ENCODE results near the gene SLC5A2. TPM values are rescaled to one million over a fixed set of nuclear protein-coding genes. Genes with fewer than 3 reads are reported as not detected.

SLC5A2 gene
- total RNA-seq, 1 donor from 2014 or later: not detected

DNA sequence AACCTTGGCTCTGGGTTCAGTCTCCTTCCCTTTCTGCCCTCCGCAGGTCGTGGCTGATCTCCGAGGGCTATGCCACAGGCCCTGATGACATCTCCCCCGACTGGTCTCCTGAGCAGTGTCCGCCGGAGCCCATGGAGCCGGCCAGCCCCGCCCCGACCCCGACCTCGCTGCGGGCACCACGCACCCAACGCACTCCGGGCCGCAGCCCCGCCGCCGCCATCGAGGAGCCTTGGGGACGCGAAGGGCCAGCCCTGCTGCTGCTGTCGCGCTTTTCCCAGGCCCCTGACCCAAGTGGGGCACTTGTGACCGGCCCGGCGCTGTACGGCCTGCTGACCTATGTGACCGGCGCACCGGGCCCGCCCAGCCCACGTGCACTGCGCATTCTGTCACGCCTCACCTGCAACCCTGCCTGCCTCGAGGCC is 18.6 kb upstream of the SLC5A2 start:
- Mint-ChIP-seq H3K9me3 (no peaks in the 10 kb centered on the region), H3K36me3 (ENCODE audit: low read depth) (peaks cover 26% of the 10 kb centered on the region), H3K27ac (no peak overlapping the region), H3K4me3 (ENCODE audit: low read depth) (no peak overlapping the region), H3K27me3 (ENCODE audit: low read depth) (no peaks in the 10 kb centered on the region), H3K4me1 (ENCODE audit: low read depth) (peaks cover 17% of the 10 kb centered on the region)
- no peak for DNase-seq (ENCODE audit: low spot score)
- intact Hi-C loops (cut with micrococcal nuclease): no loop called here

DNA sequence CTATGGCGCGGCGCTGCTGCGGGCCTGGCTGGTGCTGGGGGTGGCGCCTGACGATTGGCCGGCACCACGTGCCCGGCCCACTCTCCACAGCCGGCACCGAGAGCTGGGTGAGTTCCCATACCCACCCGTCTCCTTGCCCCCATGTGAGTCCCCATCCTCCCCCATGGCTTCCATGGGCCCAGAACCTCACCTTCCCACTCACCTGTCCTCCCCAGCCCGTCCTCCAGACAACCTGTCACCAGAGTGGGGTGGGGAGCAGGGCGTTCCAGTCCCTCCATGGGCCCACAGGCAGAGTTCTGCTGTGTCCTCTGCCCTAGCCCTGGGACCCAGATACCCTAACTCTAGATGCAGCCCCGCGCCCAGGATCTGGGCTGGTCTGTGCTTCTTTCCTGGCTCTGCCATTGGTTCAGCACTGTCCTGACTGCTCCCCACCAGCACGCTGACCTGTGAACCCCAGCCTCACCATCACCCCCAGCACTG is 18.1 kb upstream of the SLC5A2 start:
- H3K4me1 Mint-ChIP-seq (ENCODE audit: low read depth): peaks cover 17% of the 10 kb centered on the region
- H3K4me3 Mint-ChIP-seq (ENCODE audit: low read depth): no peak overlapping the region
- H3K9me3 Mint-ChIP-seq: no peaks in the 10 kb centered on the region
- peaks cover 26% of the 10 kb centered on the region for H3K36me3 Mint-ChIP-seq (ENCODE audit: low read depth)
- DNase-seq (ENCODE audit: low spot score): no peak
- no peaks in the 10 kb centered on the region for H3K27me3 Mint-ChIP-seq (ENCODE audit: low read depth)
- intact Hi-C loops (cut with micrococcal nuclease): no loop called here
- no peak overlapping the region for H3K27ac Mint-ChIP-seq

DNA sequence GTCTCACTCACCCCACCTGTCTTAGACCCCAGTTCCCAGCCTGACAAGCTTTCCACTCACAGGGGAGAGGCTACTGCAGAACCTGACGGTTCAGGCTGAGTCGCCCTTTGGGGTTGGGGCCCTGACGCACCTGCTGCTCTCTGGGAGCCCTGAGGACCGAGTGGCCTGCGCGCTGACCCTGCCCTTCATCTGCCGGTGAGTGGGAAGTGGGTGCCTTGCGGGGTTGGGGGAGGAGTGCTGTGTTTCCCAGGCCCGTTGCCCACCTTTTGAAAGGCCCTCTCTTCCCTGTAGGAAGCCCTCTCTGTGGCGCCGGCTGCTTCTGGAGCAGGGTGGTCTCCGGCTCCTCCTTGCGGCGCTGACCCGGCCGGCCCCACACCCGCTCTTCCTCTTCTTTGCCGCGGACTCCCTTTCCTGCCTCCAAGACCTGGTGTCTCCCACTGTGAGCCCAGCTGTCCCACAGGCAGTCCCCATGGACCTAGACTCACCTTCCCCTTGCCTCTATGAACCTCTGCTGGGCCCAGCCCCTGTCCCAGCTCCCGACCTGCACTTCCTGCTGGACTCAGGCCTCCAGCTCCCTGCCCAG is 17.0 kb upstream of the SLC5A2 start:
- H3K4me1 Mint-ChIP-seq (ENCODE audit: low read depth): peaks cover 10% of the 10 kb centered on the region
- intact Hi-C loops (cut with micrococcal nuclease): no loop called here
- no peak overlapping the region for H3K27ac Mint-ChIP-seq
- H3K9me3 Mint-ChIP-seq: no peaks in the 10 kb centered on the region
- no peak overlapping the region for H3K4me3 Mint-ChIP-seq (ENCODE audit: low read depth)
- H3K27me3 Mint-ChIP-seq (ENCODE audit: low read depth): peaks cover 5% of the 10 kb centered on the region
- H3K36me3 Mint-ChIP-seq (ENCODE audit: low read depth): peaks cover 26% of the 10 kb centered on the region
- no peak for DNase-seq (ENCODE audit: low spot score)

DNA sequence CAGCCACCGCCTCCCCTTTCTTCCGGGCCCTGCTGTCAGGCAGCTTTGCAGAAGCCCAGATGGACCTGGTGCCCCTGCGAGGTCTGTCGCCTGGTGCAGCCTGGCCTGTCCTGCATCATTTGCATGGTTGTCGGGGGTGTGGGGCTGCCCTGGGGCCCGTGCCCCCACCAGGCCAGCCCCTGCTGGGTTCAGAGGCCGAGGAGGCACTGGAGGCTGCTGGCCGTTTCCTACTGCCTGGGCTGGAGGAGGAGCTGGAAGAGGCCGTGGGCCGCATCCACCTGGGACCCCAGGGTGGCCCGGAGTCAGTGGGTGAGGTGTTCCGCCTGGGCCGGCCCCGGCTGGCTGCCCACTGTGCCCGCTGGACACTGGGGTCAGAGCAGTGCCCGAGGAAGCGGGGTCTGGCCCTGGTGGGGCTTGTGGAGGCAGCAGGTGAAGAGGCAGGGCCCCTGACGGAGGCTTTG is 16.5 kb upstream of the SLC5A2 start:
- H3K27me3 Mint-ChIP-seq (ENCODE audit: low read depth): peaks cover 10% of the 10 kb centered on the region
- no peak overlapping the region for H3K27ac Mint-ChIP-seq
- H3K4me3 Mint-ChIP-seq (ENCODE audit: low read depth): no peak overlapping the region
- no peaks in the 10 kb centered on the region for H3K9me3 Mint-ChIP-seq
- peaks cover 10% of the 10 kb centered on the region for H3K4me1 Mint-ChIP-seq (ENCODE audit: low read depth)
- no peak for DNase-seq (ENCODE audit: low spot score)
- intact Hi-C loops (cut with micrococcal nuclease): no loop called here
- peaks cover 26% of the 10 kb centered on the region for H3K36me3 Mint-ChIP-seq (ENCODE audit: low read depth)

DNA sequence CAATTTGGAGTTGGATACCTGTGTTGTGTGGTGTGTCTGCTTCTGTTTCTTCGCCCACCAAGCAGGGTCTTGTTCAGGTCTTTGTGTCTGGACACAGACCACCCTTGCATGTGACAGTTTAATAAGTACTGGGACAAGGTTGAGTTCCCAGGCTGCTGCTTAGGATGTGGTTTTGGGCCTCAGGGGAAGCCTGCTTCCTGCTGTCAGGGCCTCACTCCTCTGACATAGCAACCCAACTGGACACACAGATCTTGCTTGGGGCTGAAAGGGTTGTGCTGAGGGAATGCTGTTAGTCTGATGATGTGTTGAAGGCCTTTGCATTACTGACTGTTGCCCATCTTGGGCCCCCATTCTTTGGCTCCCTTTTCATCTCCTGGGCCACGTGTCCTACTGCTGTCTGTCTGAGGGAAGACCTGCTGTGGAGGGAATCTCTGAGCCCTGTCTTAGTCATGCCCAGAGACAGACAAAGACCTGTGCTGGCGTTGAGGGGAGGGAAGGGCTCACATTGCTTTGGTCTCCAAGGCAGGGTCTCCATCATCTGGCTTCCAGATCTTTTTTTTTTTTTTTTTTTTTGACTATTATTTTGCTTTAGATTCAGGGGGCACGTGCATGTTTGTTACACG is 15.7 kb upstream of the SLC5A2 start:
- Mint-ChIP-seq H3K4me1 (ENCODE audit: low read depth) (peaks cover 10% of the 10 kb centered on the region), H3K36me3 (ENCODE audit: low read depth) (peaks cover 26% of the 10 kb centered on the region), H3K27ac (no peak overlapping the region), H3K27me3 (ENCODE audit: low read depth) (peaks cover 13% of the 10 kb centered on the region), H3K9me3 (no peaks in the 10 kb centered on the region), H3K4me3 (ENCODE audit: low read depth) (no peak overlapping the region)
- intact Hi-C loops (cut with micrococcal nuclease): no loop called here
- no peak for DNase-seq (ENCODE audit: low spot score)

DNA sequence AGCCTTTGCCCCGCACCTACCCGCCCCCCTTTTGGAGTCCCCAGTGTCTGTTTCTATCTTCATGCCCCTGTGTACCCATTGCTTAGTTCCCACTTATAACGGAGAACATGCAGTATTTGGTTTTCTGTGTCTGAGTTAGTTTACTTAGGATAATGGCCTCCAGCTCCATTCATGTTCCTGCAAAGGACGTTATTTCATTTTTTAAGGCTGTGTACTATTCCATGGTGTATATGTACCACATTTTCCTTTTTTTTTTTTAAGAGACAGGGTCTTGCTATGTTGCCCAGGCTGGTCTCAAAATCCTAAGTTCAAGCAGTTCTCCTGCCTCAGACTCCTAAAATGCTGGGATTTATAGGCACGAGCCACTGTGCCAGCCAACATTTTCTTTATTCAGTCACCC is 15.1 kb upstream of the SLC5A2 start:
- peaks cover 18% of the 10 kb centered on the region for H3K27me3 Mint-ChIP-seq (ENCODE audit: low read depth)
- intact Hi-C loops (cut with micrococcal nuclease): no loop called here

DNA sequence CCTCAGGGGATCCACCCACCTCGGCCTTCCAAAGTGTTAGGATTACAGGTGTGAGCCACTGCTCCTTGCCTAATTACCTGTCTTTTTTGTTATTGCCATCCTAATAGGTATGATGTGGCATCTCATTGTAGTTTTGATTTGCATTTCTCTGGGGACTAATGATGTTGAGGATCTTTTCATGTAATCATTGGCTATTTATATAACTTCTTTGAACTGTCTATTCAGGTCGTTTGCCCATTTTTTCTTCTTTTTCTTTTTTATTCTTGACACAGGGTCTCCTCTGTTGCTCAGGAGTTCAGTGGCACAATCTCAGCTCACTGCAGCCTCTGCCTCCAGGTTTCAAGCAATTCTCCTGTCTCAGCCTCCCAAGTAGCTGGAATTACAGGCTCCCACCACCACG is 12.3 kb upstream of the SLC5A2 start:
- Mint-ChIP-seq H3K27me3 (ENCODE audit: low read depth) (peaks cover 27% of the 10 kb centered on the region), H3K4me1 (ENCODE audit: low read depth) (peaks cover 10% of the 10 kb centered on the region), H3K36me3 (ENCODE audit: low read depth) (peaks cover 12% of the 10 kb centered on the region), H3K4me3 (ENCODE audit: low read depth) (no peak overlapping the region), H3K9me3 (no peaks in the 10 kb centered on the region), H3K27ac (no peak overlapping the region)
- intact Hi-C loops (cut with micrococcal nuclease): no loop called here
- DNase-seq (ENCODE audit: low spot score): no peak

More for the DNA sequence above, 15.1 kb upstream of the SLC5A2 start:
- Mint-ChIP-seq H3K36me3 (ENCODE audit: low read depth) (peaks cover 23% of the 10 kb centered on the region), H3K27ac (no peak overlapping the region), H3K4me3 (ENCODE audit: low read depth) (no peak overlapping the region), H3K4me1 (ENCODE audit: low read depth) (peaks cover 10% of the 10 kb centered on the region), H3K9me3 (no peaks in the 10 kb centered on the region)
- DNase-seq (ENCODE audit: low spot score): no peak

DNA sequence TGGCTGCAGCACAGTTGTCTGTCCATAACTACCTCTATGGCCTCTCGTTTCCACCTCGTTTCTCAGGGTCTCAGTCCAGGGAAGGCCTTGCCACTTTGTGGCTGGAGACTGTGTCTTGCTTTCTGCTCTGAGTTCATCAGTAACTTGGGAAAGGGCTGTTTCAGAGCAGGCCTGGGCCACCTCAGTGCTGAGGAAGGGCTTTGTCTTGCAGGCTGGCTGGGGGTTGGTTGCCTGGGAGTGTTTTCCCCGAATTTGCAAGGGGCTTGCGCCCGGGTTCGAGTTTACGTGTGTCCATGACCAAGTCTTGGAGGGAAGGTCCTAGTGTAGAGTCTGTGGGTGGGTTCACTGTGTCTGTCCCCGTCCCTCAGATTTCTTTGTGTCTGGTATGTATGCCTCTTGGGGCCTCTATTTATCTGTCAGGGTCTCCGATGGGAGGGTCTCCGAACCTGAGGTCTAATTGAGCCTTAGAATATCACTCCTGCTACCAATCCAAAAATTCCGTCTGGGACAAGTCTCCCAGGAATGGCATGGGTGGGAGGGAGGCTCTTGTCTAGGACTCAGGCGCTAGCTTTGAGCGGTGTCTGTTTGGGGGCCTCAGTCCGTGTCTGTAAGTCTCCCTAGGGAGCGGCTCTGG is 11.6 kb upstream of the SLC5A2 start:
- intact Hi-C loops (cut with micrococcal nuclease): no loop called here
- H3K4me3 Mint-ChIP-seq (ENCODE audit: low read depth): peak overlapping the region; percentile 11

DNA sequence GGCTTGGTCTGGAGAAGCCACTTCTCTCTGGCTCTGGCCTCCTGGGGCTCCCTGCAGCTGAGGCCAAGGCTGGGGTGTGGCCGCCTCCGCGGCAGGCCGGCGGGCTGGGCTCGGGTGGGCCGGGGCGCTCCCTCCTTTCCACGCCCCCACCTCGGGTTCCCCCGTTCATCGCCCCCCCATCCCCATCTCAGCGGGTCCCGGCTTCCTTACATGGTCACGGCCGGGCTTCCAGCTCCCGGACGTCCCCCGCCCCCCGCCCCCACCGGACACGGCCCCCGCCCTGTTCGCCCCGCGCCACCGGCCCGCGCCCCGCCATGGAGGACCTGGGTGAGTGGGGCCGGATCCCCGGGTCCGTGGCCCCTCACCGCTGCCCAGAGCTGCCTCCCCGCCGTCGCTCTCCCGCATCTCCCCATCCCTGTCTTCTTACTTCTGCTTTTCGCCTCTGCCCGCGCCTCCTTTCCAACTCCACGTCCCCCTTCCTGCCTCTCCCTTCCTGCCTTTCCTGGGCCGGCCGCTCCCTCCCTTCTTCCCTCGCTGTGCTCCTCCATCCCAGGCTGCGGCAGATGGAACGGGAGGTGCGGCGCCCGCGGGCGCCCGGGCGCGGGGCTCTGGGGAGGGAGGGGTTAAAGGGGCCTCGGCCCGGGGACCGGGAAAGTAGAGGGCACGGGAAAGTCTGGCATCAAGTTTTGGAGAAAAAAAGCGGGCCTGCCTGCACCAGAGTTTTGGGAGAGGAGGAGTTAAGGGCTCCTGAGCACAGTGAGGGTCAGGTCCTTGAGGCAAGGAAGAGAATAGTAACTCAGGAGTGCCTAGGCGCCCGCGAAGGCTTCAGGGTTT is 10.8 kb upstream of the SLC5A2 start, which contains the start of gene TGFB1I1:
TSS of gene TGFB1I1 (plus strand) at position 278 of the 834 bp plus-strand sequence. CDS start at position 315, 37 bp downstream.
- H3K27me3 Mint-ChIP-seq (ENCODE audit: low read depth): peaks cover 34% of the 10 kb centered on the region
- no peak for DNase-seq (ENCODE audit: low spot score)
- H3K27ac Mint-ChIP-seq: no peak within 1 kb of the TSS
- intact Hi-C loops (cut with micrococcal nuclease): no loop called here
- H3K36me3 Mint-ChIP-seq (ENCODE audit: low read depth): peaks cover 3% of the 10 kb centered on the region
- H3K4me3 Mint-ChIP-seq (ENCODE audit: low read depth): peak within 1 kb of the TSS; percentile 56
- H3K9me3 Mint-ChIP-seq: no peaks in the 10 kb centered on the region
- H3K4me1 Mint-ChIP-seq (ENCODE audit: low read depth): peaks cover 13% of the 10 kb centered on the region

More for the DNA sequence above, 11.6 kb upstream of the SLC5A2 start:
- no peak for DNase-seq (ENCODE audit: low spot score)
- H3K9me3 Mint-ChIP-seq: no peaks in the 10 kb centered on the region
- peaks cover 33% of the 10 kb centered on the region for H3K27me3 Mint-ChIP-seq (ENCODE audit: low read depth)
- H3K27ac Mint-ChIP-seq: no peak overlapping the region
- H3K36me3 Mint-ChIP-seq (ENCODE audit: low read depth): peaks cover 8% of the 10 kb centered on the region
- peaks cover 14% of the 10 kb centered on the region for H3K4me1 Mint-ChIP-seq (ENCODE audit: low read depth)

DNA sequence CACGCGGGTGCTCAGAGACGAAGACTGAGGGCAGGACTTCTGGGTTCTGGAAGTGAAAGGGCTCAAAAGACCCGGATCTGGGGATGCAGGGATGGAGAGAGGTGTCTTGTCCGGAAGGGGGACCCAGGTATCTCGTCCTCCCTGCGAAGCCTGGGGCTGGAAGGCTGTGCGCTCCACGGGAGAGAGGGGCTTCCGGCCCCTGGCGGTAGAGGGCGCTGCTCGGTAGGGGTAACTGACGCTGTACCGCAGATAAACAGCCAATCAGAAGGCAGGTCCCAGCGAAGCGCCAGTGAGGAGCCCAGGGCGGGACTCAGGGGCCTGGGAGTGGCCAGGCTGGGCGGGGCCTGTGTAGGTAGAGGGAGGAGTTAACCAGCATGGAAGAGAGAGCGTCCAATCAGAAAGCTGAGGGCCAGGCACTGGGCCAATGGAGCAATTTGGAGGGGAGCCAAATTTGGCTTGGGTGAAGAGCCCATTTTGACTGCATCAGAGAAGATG is 10.2 kb upstream of the SLC5A2 start:
- intact Hi-C loops (cut with micrococcal nuclease): no loop called here
- Mint-ChIP-seq H3K4me3 (ENCODE audit: low read depth) (peak overlapping the region; percentile 26), H3K4me1 (ENCODE audit: low read depth) (peaks cover 10% of the 10 kb centered on the region), H3K36me3 (ENCODE audit: low read depth) (no peaks in the 10 kb centered on the region), H3K27ac (no peak overlapping the region), H3K9me3 (no peaks in the 10 kb centered on the region), H3K27me3 (ENCODE audit: low read depth) (peaks cover 34% of the 10 kb centered on the region)
- no peak for DNase-seq (ENCODE audit: low spot score)

DNA sequence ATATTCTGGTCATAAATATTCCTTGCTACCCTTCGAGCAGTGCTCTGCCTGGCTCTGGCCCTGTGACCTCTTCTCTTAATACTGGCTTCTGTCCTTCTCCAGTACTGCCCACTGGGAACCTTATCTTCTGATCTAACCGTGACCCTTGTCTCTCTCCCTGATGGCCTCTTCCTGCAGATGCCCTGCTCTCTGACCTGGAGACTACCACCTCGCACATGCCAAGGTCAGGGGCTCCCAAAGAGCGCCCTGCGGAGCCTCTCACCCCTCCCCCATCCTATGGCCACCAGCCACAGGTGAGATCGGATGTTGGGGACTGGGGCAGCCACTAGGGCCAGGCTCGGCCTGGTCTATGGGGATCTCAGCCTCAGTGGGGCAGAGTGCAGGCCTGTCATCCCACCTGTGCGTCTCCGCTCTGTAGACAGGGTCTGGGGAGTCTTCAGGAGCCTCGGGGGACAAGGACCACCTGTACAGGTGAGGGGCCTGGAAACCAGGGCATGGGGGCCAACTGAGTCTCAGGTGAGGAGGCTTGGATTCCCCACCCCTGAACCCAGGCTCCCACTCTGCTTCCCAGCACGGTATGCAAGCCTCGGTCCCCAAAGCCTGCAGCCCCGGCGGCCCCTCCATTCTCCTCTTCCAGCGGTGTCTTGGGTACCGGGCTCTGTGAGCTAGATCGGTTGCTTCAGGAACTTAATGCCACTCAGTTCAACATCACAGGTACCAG is 9.5 kb upstream of the SLC5A2 start:
- intact Hi-C loops (cut with micrococcal nuclease): no loop called here
- Mint-ChIP-seq H3K4me3 (ENCODE audit: low read depth) (no peak overlapping the region), H3K36me3 (ENCODE audit: low read depth) (no peaks in the 10 kb centered on the region), H3K27ac (no peak overlapping the region), H3K9me3 (no peaks in the 10 kb centered on the region), H3K4me1 (ENCODE audit: low read depth) (peaks cover 15% of the 10 kb centered on the region), H3K27me3 (ENCODE audit: low read depth) (peaks cover 36% of the 10 kb centered on the region)
- DNase-seq (ENCODE audit: low spot score): no peak

DNA sequence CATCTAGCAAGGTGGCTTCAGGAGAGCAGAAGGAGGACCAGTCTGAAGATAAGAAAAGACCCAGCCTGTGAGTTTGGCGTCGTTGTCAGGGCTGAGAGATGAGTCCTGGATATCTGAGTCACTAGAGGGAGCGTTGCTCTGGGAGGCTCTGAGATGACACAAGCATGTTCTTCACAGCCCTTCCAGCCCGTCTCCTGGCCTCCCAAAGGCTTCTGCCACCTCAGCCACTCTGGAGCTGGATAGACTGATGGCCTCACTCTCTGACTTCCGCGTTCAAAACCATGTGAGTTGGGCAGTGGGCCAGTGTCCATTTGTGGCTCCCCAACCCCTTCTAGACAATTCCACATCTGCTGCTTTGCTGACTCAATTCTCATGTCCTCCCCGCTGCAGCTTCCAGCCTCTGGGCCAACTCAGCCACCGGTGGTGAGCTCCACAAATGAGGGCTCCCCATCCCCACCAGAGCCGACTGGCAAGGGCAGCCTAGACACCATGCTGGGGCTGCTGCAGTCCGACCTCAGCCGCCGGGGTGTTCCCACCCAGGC is 8.7 kb upstream of the SLC5A2 start:
- intact Hi-C loops (cut with micrococcal nuclease): no loop called here
- peaks cover 36% of the 10 kb centered on the region for H3K27me3 Mint-ChIP-seq (ENCODE audit: low read depth)
- H3K36me3 Mint-ChIP-seq (ENCODE audit: low read depth): no peaks in the 10 kb centered on the region
- no peak for DNase-seq (ENCODE audit: low spot score)
- no peaks in the 10 kb centered on the region for H3K9me3 Mint-ChIP-seq
- no peak overlapping the region for H3K4me3 Mint-ChIP-seq (ENCODE audit: low read depth)
- no peak overlapping the region for H3K27ac Mint-ChIP-seq
- peaks cover 15% of the 10 kb centered on the region for H3K4me1 Mint-ChIP-seq (ENCODE audit: low read depth)
